GM12891 (cell line): ENCODE data around the gene BTBD9.

Experiments
- PAX5 ChIP-seq: IDR thresholded peaks from 2 replicates; pipeline ENCODE4 v1.6.1; 2011; ENCODE audit warnings: low read length, moderate library complexity, mild to moderate bottlenecking; ENCODE audit not compliant: insufficient read depth, severe bottlenecking
- POLR2A ChIP-seq: IDR thresholded peaks from 2 replicates; pipeline ENCODE4 v1.6.1; 2011; ENCODE audit warnings: low read depth, low read length, control low read depth
- POLR2AphosphoS5 ChIP-seq: IDR thresholded peaks from 2 replicates; pipeline ENCODE4 v1.6.1; 2011; ENCODE audit warnings: low read depth, low read length, control low read depth
- POU2F2 ChIP-seq: IDR thresholded peaks from 2 replicates; pipeline ENCODE4 v1.6.1; 2011; ENCODE audit warnings: low read depth, mild to moderate bottlenecking, control low read depth, low read length, moderate library complexity
- TAF1 ChIP-seq: IDR thresholded peaks from 2 replicates; pipeline ENCODE4 v1.6.1; 2011; ENCODE audit warnings: low read depth, low read length, control low read depth

DNA sequence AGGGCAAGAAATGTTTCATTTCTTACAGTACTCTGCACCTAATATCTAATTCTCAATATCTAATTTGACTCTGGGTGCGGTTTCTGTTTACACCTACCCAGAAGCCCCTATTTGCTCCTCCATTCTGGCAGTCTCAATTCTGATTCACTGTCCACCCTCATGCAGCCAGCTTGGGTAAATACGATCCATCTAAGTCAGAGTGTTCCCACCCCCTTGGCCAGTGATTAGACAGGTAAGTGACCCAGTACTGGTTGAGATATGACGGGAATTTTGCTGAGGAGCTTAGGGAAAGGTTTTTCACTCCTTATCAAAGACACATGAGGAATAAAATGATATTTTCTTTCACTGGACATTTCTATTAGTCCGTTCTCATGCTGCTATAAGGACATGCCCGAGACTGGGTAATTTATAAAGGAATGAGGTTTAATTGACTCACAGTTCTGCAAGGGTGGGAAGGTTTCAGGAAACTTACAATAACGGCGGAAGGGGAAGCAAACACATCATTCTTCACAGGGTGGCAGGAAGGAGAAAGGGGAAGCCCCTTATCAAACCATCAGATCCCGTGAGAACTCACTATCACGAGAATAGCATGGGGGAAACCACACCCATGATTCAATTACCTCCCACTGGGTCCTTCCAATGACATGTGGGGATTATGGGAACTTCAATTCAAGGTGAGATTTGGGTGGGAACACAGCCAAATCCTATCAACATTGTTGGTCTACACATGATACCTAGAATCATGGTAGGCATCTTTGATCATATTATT lies 33.9 kb upstream of the BTBD9 start:
- no peak for TF ChIP-seq POLR2A
- no peak for TF ChIP-seq PAX5
- TF ChIP-seq TAF1: no peak
- TF ChIP-seq POLR2AphosphoS5: no peak
- TF ChIP-seq POU2F2: no peak
